Measurements from ENCODE around the gene DPRX.
"Not testable (repeated sequence)": the region's sequence is repeated elsewhere in the genome, so short reads cannot be mapped to it uniquely, and the experiment has no call there.

The DPRX gene

DNA sequence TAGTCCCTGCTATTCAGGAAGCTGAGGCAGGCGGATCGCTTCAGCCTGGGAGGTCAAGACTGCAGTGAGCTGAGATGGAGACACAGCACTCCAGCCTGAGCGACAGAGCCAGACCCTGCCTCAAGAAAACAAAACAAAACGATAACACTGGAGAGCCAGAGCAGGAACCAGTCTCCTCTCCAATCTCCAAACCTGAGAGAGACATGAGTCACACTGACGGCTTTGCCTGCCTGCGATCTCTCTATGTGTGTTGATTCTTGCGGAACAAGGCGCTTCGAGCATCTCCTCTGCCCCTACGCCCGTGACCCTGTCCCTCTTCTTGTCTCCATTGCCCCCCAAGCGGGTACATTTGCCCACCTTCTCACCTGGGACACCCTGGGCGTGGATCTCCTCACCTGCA, 15.6 kb downstream of the DPRX start:
- DNase-seq, result no peak

DNA sequence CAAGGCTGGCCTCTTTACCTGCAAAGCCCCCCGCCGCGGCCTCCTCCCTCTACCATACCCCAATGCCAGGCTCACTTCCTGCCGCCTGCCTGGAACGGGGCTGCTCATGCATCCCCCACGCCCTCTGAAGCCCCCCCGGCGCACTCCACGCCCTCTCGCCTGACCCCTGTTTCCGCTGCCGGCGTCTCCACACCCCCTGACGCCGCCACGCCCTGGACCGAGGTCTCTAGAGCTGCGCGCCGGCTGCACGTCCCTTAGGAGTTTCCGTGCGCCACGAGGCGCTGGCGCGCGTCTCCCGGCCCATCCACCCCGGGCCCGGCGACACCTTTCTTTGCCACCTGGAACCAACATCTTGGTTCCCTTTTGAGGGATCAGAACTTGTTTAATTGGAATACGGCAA, 16.0 kb downstream of the DPRX start:
- DNase-seq, result no peak

DNA sequence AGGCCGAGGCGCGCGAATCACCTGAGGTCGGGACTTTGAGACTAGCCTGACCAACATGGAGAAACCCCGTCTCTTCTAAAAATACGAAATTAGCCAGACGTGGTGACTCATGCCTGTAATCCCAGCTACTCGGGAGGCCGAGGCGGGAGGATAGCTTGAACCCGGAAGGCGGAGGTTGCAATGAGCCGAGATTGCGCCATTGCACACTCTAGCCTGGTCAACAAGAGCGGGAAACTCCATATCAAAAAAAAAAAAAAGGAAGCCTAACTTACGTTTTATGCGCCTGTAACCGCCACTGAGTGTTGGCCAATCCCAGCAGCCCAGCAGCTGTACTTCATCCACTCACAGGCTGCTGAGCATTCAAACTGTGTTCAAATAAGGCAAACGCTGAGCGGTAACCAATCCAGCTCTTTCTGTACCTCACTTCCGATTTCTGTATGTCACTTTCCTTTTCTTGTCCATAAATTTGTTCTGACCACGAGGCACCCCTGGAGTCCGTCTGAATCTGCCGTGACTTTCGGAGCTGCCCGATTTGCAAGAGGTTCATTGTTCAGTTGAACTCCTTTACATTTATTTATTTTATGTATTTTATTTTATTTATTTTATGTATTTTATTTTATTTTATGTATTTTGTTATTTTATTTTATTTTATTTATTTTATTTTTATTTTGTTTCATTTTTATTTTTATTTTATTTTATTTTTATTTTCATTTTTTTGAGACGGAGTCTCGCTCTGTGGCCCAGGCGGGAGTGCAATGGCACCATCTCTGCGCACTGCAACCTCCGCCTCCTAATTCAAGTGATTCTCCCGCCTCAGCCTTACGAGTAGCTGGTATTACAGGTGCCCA, 18.2 kb downstream of the DPRX start:
- no peak for DNase-seq

DNA sequence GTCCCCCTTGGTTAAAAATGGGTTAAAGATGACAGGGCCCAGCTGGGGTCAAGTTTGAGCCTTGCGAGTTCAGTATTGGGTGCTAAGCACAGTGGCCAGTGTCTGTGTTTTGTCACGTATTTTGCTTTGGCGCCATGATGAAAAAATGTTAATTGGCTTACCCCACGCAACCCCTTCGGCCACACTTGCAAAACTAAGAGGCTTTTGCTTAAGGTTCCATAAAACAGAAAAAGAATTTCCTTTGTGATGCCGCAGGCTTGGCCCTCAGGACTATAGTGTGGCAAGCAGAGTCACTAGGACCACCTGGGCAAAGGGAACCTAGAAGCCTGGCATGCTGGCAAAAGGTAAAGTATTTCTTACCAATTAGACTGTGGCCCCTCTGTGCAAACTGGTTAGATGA, 20.7 kb downstream of the DPRX start:
- DNase-seq, result no peak

DNA sequence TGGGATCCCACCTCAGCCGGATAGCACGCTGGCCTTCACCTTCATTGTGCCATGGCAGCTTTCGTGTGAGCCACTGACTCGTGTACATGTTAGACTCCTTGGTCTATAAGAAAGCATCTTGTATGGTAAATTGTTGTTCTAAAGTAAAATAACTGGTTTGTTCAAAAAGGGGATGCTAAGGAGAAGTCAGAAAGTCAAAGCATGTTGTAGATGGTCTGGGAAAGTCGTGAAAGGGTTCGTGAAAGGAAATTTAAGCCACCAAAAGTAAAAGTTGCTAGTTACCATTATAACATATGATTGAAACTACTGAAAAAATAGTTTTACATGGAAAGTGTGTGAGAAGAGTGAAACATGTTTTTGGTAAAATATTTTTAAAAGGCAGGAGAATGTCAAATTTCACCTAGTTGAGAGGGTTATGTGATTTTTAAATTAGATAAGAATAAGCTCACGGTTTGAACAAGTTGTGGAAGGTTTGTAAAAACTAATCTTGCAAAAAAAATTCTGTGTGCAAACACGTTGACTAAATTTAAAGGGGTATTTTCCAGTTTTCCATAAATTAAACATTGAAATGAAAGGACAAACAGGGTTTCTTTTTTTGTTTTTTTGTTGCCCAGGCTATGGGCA, 23.4 kb downstream of the DPRX start:
- DNase-seq, result no peak

DNA sequence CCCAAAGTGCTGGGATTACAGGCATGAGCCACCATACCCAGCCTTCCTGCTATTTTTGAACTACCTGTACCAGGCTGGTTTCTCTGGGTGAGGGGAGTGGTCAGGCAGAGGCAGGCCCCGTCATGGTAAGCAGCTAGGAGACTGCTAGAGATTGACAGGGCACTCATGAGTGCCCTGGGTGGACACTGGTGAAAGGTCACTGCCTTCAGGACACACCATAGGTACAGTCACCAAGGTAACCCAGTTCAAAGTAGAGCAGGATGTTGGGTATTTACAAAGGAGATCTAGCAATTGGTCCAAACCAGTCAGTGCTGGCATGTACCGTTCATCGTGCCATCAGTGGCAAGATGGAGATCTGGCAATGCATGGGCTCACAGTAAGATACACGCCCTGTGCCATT, 25.5 kb downstream of the DPRX start:
- DNase-seq, result no peak

DNA sequence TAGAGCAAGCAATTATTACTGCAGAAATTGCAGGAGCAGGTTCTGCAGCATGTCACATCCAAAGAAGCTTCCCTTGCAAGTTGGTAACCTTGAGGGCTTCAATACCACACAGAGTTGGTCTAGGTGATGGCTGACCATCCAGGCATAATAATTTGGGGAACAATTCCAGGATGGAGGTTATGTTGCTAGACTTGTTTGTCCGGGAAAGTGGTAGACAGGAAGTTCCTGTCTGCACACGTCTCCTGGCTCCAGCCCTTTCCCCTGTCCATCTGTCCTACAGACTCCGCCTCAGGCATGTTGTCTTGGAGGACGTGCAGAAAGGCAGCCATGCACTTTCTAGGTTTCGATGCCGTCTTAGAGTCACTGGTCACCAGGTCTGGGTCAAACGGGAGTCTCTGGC, 26.0 kb downstream of the DPRX start:
- DNase-seq, result no peak

DNA sequence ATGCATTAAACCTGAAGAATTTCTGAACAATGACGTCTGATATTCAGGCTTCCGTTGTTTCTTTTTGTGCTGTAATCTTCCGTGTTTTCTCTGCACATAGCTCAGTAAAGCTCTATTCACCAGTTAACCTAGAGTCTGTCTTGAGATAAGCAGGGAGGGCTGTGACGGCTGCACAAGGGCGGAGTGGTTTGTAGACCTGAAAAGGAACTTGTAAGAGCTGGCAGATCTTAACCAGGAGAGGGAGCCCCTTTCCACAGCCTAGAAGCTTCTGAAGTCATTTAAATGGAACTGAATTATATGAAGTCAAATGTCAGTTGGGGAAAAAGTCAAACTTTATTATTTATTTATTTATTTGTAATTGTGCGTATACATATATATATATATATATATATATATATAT, 27.5 kb downstream of the DPRX start:
- DNase-seq, result no peak

DNA sequence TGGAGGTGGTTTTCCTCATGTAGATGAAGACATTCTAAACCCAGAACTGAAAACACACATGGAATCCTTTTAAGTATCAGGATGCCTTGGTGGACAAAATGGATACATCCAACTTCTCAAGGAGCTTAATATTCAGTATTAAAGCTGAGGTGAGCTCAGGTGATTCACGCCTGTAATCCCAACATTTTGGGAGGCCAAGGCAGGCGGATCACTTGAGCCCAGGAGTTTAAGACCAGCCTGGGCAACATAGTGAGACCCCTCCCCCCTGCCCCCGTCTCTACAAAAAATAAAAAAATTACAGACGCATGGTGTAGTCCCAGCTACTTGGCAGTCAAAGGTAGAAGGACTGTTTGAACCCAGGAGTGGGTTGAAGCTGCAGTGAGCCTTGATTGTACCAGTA, 28.8 kb downstream of the DPRX start:
- DNase-seq, result no peak

DNA sequence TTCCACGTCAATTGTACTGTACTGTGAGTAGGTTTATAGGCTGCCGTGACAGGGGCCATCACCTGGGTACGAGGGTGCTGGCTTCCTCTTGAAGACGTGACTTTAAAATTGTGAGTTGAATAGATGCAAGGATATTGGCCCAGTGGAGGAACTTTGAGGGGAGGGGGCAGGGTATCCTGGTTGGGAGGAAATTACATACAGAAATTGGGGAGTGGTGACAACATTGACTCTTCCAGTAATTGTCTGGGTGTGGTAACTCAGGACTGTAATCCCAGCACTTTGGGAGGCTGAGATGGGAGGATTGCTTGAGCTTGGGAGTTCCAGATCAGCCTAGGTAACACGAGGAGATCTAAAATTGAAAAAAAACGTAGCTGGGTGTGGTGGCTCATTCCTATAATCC, 30.4 kb downstream of the DPRX start:
- DNase-seq, result no peak

DNA sequence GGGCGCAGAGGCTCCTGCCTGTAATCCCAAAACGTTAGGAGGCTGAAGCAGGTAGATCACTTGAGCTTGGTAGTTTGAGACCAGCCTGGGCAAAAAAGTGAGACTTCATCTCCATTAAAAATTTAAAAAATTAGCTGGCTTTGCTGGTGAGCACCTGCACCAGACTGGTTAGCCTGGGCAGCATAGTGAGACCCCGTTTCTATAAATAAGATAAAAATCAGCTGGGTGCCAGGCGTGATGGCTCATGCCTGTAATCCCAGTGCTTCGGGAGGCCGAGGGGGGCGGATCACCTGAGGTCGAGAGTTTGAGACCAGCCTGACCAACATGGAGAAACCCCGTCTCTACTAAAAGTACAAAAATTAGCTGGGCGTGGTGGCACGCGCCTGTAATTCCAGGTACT, 32.4 kb downstream of the DPRX start:
- DNase-seq, result no peak

DNA sequence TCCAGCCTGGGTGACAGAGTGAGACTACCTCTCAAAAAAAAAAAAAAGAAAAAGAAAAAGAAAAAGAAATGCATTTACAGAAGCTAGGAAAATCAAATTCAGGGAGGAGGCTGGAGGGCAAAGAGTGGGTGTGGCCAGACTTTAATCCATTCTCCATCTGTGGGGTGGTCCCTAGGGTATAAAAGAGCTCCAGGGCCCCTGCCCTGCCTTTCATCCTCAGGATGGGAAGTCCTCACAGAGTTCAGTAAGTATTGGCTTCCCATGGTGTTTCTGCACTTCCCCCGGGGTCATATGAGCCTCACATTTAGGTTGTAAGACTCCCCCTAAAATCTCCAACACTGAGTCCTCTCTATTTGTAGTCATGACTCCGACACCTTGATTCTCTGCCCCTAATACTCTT, 33.0 kb downstream of the DPRX start:
- no peak for DNase-seq

DNA sequence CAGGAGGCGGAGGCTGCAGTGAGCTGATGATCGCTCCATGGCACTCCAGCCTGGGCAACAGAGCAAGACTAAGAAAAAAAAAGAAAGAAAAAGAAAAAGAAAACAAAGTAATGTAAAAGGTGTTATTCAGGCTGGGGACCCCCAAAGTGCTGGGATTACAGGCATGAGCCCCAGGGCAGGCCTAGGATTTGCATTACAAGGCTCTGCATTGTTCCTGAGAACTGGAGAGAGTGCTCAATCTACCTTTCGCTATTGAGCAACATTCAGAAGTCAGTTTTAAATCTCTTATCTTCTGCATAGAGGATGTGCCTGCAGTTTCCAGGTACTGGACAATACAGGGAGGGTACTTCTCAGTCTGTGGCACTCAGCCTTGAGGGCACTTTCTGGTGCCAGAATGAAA, 34.5 kb downstream of the DPRX start:
- DNase-seq, result not testable (repeated sequence)

DNA sequence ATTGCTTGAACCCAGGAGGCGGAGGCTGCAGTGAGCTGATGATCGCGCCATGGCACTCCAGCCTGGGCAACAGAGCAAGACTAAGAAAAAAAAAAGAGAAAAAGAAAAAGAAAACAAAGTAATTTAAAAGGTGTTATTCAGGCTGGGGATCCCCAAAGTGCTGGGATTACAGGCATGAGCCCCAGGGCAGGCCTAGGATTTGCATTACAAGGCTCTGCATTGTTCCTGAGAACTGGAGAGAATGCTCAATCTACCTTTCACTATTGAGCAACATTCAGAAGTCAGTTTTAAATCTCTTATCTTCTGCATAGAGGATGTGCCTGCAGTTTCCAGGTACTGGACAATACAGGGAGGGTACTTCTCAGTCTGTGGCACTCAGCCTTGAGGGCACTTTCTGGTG, 37.0 kb downstream of the DPRX start:
- DNase-seq, result not testable (repeated sequence)

DNA sequence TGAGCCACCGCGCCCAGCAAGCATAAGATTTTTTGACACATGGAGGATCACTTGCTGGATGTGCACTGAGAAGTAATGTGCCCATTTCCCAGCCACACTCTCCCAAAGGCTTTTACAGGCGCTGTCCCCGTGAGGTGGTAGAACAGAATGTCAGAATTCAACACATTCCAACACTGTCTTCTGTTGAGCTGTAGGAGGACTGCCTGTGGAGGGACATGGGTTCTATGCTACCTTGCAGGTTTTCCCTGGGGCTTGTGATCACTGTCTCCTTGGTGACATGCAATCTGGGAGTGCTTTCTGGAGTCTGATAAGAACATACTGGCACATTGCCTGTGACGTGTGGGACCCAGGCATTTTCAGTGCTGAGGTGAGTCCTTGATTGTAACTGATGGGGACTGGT, 38.5 kb downstream of the DPRX start:
- no peak for DNase-seq

DNA sequence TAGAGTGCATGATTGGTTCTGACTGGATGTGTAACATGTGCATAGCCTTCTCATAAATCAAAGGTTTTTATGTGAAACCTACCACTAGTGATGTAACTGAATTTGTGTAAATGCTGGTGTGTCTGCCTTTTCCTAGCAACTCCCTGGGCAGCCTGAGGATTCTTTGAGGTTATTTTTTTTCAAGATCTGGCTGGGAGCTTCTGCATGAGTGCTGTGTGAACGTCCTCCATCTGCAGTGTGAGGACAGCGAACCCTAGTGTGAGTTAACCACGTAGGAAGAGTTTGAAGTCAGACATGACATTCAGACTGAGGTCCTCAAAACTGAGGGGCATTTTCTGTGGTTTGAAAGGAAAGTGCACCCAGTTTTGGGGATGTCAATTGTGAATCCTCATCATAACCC, 39.9 kb downstream of the DPRX start:
- DNase-seq, result no peak
